ENCODE measurements around the gene TM6SF1.
"Not testable (repeated sequence)": the region's sequence is repeated elsewhere in the genome, so short reads cannot be mapped to it uniquely, and the experiment has no call there.

The TM6SF1 gene

GRCh38 chr15:83106994-83107840, at the start of gene TM6SF1:
Gene TM6SF1, plus strand, starts transcription at chr15:83107645. Its CDS starts 36 bp downstream, at chr15:83107681.
- no peak for DNase-seq (ENCODE audit: low read depth)

DNA sequence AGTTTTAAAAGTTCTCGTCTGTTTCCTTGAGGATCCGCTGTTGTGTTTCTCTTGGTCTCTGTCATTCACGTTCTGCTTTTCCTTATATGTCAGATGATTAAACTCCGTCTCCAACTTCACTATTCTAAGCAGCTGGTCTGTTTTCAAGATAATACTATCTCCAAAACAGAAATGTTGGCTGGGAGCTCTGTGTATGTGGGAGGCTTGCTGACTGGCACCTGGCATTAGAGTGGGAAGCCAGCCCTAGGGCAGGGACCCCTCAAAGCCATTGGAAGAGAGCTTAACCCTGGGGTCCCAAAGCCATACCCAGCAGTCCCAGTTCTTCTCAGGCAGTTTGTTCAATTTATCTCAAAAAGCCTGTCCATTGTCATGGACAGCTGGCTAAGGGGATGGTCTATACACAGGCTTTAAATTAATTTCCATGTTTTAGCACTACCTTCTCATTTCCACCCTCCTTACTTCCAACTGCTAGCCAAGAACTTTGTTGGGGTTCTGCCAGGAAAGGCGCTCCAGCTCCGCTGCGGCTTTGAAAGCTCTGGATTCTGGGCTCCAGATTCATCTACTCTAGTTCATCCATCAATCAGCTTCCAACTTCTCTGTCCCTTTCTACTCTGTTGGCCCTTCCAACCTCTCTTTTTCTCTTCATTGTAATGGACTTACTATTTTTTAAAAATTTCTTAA, 49.6 kb upstream of the TM6SF1 start:
- no peak for DNase-seq (ENCODE audit: low read depth)

GRCh38 chr15:83061680-83062079, 45.8 kb upstream of the TM6SF1 start:
- no peak for DNase-seq (ENCODE audit: low read depth)

DNA sequence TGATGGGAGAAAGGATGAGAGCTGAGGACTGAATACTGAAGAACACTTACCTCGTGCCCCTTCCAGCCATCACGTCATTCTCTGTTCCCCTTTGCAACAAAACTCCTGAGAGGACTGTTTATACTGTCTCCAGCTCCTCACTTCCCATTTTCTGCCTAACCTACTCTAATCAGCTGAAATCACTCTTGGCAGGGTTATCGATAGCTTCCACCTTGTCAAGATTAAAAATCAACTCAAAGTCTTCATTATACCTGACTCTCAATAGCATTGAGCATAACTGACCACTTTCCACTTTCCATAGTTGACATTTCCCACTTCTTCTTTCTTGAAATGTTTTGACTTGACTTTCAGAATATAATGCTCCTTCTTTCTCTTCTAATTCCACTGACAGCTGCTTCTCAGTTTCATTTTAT, 44.7 kb upstream of the TM6SF1 start:
- DNase-seq (ENCODE audit: low read depth) = no peak

DNA sequence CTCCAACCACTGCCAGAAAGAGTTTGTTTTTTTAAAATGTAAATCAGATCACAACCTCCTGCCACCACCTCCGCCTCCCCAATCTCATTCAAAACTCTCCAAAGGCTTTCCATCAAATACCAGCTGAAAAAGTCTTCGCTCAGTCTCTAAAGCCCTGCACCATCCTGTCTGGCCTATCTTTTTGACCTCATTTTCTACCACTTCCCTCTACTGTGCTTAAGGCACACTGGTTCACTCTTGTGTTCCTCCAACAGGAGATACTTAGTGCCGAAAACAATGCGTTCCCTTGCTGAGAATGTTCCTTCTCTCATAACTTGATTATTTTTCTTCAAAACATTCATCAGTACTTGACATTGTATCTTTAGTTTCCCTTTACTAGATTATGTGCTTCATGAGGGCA, 43.9 kb upstream of the TM6SF1 start:
- no peak for DNase-seq (ENCODE audit: low read depth)

DNA sequence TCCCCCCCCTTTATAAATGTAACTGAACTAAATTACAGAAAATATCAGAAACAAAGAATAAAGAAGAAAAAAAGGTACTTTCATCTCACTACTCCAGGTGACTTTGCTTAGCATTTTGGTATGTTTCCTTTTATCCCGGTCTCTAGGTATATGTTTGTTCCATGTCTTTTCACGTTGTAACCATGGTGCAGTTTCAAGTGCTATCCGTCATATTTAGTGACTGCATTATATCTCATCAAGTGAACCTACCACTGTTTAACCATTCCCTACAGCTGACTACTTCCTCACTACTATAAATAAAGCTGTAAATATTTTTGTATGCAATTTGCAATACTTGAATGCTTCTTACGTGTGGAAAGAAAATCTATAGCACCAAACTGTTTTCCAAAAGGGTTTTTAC, 42.6 kb upstream of the TM6SF1 start:
- DNase-seq (ENCODE audit: low read depth) = no peak

DNA sequence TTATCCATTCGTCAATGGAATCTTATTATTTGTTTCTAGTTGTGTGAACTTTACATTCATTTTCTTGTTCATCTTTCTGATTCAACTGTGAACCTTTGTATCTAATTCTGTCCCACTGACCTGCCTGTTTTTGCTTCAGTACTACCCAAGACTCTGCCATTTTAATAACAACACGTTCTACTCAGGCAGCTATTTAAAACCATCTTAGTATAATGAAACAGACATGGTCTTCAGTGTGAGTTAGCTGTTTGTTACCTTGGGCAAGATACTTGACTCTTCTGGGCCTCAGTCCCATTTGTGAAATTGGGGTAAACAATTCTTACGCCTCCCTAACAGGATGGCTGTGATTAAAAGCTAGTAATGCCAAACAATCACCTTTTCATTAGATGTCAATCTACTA, 42.0 kb upstream of the TM6SF1 start:
- no peak for DNase-seq (ENCODE audit: low read depth)

DNA sequence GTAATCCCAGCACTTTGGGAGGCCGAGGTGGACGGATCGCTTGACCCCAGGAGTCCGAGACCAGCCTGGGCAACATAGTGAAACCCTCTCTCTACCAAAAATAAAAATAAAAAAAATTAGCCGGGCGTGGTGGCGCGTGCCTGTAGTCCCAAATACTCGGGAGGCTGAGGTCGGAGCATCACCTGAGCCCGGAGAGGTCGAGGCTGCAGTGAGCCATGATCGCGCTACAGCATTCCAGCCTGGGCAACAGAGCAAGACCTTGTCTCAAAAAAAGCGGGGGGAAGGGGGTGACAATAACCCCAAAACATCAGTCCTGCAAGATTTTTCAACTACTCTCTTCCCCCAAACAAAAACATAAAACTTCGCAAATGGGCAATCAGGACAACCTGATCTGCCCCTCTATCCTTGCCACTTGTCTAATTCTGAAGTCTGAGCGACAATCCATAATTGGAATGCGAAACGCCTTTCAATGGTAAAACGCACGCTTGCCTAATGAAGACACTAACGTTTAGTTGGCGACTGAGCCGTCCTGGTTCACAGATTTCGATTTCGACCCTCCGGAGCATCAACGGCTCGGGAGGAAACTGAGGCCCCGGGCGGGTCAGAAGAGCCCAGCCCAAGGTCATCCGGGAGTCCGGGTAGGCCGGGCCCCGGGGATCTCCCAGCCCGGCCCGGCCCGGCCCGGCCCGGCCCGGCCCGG, 41.3 kb upstream of the TM6SF1 start:
- no peak for DNase-seq (ENCODE audit: low read depth)

DNA sequence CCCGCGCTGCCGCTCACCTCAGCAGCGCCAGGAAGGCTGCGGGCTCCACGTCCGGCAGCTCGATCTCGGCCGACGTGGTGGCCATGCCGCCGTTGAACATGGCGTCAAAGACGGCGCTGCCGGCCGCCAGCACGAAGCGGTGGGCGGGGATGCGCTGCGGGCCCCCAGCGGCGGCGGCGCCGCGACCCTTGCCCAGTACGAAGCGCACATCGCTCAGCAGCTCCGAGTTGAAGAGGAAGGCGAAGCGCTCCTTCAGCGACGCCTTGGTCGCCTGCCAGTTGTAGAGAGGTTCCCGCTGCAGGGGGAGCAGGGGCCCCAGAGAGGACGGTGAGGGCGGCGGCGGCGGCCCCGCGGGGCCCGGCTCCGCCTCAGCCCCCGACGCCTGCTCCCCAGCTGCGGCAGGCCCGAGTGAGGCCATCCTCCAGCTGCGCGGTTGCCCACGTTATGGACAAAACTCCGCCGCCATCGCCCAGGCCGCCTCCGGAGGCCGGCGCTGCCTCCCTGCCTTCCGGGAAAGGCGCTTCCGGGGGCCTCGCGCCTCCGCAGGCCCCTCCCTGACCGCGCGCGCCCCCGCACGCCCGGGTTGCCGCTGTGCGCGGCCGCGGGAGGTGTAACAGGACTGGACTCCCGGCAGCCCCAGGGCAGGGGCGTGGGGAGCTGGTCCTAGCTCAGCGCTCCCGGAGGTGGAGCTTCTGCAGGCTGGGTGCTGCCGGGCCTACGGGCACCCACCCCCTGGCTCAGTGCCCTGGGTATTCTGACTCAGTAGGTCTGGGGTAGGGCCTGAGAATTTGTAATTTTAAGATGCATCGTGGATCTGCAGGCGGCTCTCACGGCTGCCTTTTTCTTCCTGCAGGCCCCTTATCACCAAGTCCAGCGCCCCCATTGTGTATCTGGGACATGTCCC, 40.5 kb upstream of the TM6SF1 start, which contains the start of gene BTBD1:
TSS of gene BTBD1 (minus strand) at position 519 of the 904 bp plus-strand sequence. CDS start at position 418, 101 bp downstream.
- peak; percentile 97 for DNase-seq (ENCODE audit: low read depth)

- DNase-seq (ENCODE audit: low read depth) = no peak
Measured at GRCh38 chr15:83067638-83067962, 39.8 kb upstream of the TM6SF1 start.

DNA sequence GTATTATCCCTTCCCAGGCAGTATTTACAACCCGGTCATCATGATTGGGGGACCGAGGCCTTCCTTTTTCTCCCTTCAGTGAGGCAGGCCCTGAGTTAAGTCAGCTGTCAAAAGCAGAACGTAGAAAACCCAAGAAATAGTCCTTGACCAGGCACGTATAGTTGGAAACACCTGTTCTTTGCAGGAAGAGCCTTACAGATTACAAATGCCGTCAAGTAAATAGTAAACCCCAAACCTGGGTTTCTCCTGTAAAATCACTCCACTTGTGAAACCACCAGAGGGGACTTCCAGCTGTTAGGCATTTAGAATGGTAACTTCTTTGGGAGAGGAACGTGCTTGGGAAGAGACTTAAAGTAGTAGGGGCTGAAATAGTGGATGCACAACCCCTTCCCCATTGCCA, 39.4 kb upstream of the TM6SF1 start:
- DNase-seq (ENCODE audit: low read depth) = no peak

- DNase-seq (ENCODE audit: low read depth) = not testable (repeated sequence)
Measured at GRCh38 chr15:83069211-83069642, 38.2 kb upstream of the TM6SF1 start.

- no peak for DNase-seq (ENCODE audit: low read depth)
Measured at GRCh38 chr15:83077491-83078230, 29.8 kb upstream of the TM6SF1 start.

- DNase-seq (ENCODE audit: low read depth) = no peak
Measured at GRCh38 chr15:83078712-83079111, 28.7 kb upstream of the TM6SF1 start.

DNA sequence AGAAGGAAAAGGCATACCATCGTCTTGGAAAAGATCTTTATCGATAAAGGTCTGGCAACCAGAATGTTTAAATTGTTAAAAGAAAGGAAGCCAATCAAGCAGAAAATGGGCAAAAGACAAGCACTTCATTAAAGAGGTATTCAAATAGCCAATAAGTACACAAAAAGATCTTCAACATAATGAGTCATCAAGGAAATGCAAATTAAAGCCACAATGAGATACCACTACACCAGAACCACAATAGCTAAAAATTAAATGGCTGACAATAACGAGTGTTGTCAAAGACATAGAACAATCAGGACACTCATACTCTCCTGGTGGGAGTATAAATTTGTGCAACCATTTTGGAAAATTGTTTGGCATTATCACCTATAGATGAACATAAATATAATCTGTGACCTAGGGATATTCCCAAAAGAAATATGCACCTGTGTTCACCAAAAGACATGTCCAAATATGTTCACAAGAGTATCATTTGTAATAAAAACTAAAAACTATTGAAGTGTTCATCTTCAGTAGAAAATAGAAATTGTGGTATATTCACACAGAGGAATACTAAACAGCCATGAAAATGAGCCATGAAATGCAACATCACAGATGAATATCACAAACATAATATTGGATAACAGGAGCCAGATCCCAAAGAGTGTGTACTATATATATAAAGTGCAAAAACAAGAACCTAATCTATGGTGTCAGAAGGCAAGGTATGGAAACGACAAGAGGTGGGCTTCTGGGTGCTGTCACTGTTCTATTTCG, 26.0 kb upstream of the TM6SF1 start:
- no peak for DNase-seq (ENCODE audit: low read depth)

DNA sequence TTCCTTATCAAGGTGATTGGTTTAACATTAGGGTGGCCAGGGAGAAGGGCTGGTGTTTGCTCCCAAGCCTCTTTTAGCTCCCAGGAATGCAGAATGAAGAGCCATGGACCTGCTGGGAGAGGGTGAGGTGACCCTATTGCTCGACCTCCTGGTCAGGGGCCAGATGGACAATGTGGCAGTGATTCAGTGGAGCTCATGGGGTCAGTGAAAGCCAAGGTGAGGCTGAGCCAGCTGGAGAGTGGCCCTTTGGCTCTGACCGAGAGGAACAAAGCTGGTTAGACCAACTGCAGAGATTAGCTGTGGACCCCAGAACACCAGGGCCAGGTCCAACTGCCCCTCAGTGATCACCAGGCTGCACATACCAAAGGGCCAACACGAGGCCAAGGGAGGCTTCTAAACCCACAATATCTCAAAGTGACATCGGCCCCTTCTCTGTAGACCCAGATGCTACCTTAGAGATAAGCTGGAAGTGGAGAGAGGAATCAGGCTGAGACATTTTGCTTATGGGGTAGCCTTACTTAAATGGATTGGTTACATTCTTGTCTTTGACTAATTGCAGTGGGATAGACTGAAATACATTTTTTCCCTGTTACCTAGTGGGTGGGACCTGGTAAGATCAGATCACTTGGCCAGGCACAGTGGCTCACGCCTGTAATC, 24.6 kb upstream of the TM6SF1 start:
- no peak for DNase-seq (ENCODE audit: low read depth)

DNA sequence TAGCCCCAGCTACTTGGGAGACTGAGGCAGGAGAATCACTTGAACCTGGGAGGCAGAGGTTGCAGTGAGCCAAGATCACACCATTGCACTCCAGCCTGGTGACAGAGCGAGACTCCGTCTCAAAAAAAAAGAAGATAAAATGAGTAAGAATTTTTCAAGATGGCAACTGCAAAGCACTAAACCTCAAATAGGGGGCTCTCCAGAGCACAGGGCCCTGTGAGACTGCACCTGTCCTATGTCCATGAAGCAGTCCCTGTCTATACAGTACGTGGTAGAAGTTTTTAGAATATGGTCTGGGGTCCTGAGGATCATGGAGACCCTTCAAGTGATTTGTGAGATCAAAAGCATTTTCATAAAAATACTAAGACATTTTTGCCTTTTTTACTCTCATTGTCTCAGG, 22.0 kb upstream of the TM6SF1 start:
- DNase-seq (ENCODE audit: low read depth) = not testable (repeated sequence)

GRCh38 chr15:83085864-83086552, 21.4 kb upstream of the TM6SF1 start:
- not testable (repeated sequence) for DNase-seq (ENCODE audit: low read depth)

DNA sequence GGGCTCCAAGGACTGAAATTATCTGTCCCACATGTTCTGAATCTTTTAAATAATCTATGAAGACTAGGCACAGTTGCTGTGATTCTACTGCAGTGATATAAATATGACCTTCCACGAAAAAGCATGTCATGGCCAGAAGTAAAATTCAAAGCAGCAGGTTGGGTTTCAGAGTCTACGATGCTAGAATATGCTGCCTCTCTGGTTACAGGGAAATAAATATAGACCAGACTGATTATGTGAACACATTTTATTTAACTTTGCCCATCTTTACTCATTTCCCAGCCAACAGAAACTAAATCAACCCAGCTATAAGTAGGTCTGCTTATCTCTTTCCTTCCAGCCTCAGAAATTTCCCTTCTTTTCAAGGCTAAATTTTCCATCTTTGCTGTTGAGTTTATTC, 19.9 kb upstream of the TM6SF1 start:
- no peak for DNase-seq (ENCODE audit: low read depth)

All from stromal cell of bone marrow (primary cell).